Measurements from ENCODE around the gene TMEM176B.

GRCh38 chr7:150847536-150847935, 47.4 kb upstream of the TMEM176B start:
- TF ChIP-seq, protein P1, sequence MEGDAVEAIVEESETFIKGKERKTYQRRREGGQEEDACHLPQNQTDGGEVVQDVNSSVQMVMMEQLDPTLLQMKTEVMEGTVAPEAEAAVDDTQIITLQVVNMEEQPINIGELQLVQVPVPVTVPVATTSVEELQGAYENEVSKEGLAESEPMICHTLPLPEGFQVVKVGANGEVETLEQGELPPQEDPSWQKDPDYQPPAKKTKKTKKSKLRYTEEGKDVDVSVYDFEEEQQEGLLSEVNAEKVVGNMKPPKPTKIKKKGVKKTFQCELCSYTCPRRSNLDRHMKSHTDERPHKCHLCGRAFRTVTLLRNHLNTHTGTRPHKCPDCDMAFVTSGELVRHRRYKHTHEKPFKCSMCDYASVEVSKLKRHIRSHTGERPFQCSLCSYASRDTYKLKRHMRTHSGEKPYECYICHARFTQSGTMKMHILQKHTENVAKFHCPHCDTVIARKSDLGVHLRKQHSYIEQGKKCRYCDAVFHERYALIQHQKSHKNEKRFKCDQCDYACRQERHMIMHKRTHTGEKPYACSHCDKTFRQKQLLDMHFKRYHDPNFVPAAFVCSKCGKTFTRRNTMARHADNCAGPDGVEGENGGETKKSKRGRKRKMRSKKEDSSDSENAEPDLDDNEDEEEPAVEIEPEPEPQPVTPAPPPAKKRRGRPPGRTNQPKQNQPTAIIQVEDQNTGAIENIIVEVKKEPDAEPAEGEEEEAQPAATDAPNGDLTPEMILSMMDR (IDR thresholded peaks at IDR 0.05): no peak
- TF ChIP-seq POLR2A (IDR thresholded peaks at IDR 0.05): no peak
